K562 (cell line): Measurements from ENCODE around the gene HOXC4. TPM values are rescaled to one million over a fixed set of nuclear protein-coding genes. Genes with fewer than 3 reads are reported as not detected.
"Not testable (repeated sequence)": the region's sequence is repeated elsewhere in the genome, so short reads cannot be mapped to it uniquely, and the experiment has no call there.

ENCODE experiments used
- ATAC-seq: fragments of 200-7000 bp; cut with Tn5 transposase; 3 replicates; pipeline ENCODE4 v1.9.1; 2020; ENCODE audit warnings: moderate library complexity
- BruUV-seq: library from RNA; stranded (reverse); fragments of 400-500 nt; replicated peaks from 2 replicates; lab custom pipeline; 2021; lab: Mats Ljungman, UMichigan
- CTCF ChIA-PET: fragments of 300-600 bp; formaldehyde crosslinking; extraction: SDS; loops from one replicate; lab custom pipeline; 2021; ENCODE audit warnings: low intra/inter-chr PET ratio; lab: Yijun Ruan, JAX
- POLR2A ChIA-PET: fragments of 300-600, 350-650 bp; sonication (Branson Sonifier 250); formaldehyde crosslinking; extraction: SDS; loops from one replicate; lab custom pipeline; 2021; ENCODE audit warnings: antibody characterized with exemption, inconsistent platforms; lab: Yijun Ruan, JAX
- DNase-seq, 4 experiments: peaks; one replicate each; pipeline versions ENCODE4 v3.0.0 to v3.0.0-alpha.2; 2011 to 2018; ENCODE audit warnings: low spot score in 3 of 4, mixed read lengths in 3 of 4; ENCODE audit errors: extremely low read depth in 1 of 4
- FAIRE-seq: peaks from 2 replicates; lab custom pipeline; 2011; peaks lifted over from hg19 to GRCh38; lab: Jason Lieb, UNC
- H2AFZ ChIP-seq: 2 replicates; pipeline ENCODE4 v1.6.0; 2011; ENCODE audit warnings: low read depth, low read length, control low read depth, inconsistent platforms
- H3K27ac ChIP-seq: fragments of 200-600 bp; 3 replicates; pipeline ENCODE4 v1.8.0; 2011; ENCODE audit warnings: low read depth, mild to moderate bottlenecking, control low read depth, inconsistent platforms, low read length, moderate library complexity, mixed read lengths; ENCODE audit errors: extremely low read depth
- H3K27me3 ChIP-seq, 2 experiments: fragments of 300-600 bp in 1 of 2; 2 replicates in 1 of 2; 3 replicates in 1 of 2; pipeline versions ENCODE4 v1.6.0 to v1.8.0; 2011; ENCODE audit warnings: inconsistent platforms in 2 of 2, low read length in 2 of 2, mild to moderate bottlenecking in 1 of 2, mixed read lengths in 1 of 2, moderate library complexity in 1 of 2; ENCODE audit not compliant: control insufficient read depth in 2 of 2, insufficient read depth in 2 of 2
- H3K36me3 ChIP-seq: fragments of 300-600 bp; 3 replicates; pipeline ENCODE4 v1.8.0; 2011; ENCODE audit warnings: mild to moderate bottlenecking, low read length, inconsistent platforms; ENCODE audit not compliant: control insufficient read depth, insufficient read depth
- H3K4me1 ChIP-seq, 2 experiments: fragments of 200-600 bp in 1 of 2; replicated peaks in 1 of 2; 2 replicates in 1 of 2; 3 replicates in 1 of 2; pipeline versions ENCODE4 v1.5.1 to v1.8.0; 2011; ENCODE audit warnings: inconsistent platforms in 2 of 2, low read length in 2 of 2, mild to moderate bottlenecking in 1 of 2, mixed read lengths in 1 of 2, moderate library complexity in 1 of 2; ENCODE audit not compliant: control insufficient read depth in 2 of 2, insufficient read depth in 2 of 2
- H3K4me2 ChIP-seq: 2 replicates; pipeline ENCODE4 v1.6.1; 2011; ENCODE audit warnings: low read length, control low read depth, inconsistent platforms, mixed read lengths; ENCODE audit not compliant: insufficient read depth
- H3K4me3 ChIP-seq: fragments of 200-600 bp; sonication (generic), shearing (Covaris generic); 2 replicates; pipeline ENCODE4 v1.5.1; 2016; ENCODE audit warnings: control low read depth, inconsistent platforms
- H3K79me2 ChIP-seq: fragments of 200-600 bp; 3 replicates; pipeline ENCODE4 v1.8.0; 2011; ENCODE audit warnings: low read length, inconsistent platforms; ENCODE audit not compliant: control insufficient read depth, insufficient read depth
- H3K9ac ChIP-seq, 2 experiments: 2 replicates each; pipeline versions ENCODE4 v1.6.0 to v1.6.1; 2011; ENCODE audit warnings: low read depth in 2 of 2, low read length in 2 of 2, control low read depth in 1 of 2, inconsistent platforms in 1 of 2, mild to moderate bottlenecking in 1 of 2, mixed read lengths in 1 of 2; ENCODE audit not compliant: insufficient read depth in 1 of 2
- H3K9me1 ChIP-seq: one replicate; pipeline ENCODE4 v1.6.0; 2011; ENCODE audit warnings: inconsistent platforms, mild to moderate bottlenecking, low read length, moderate library complexity; ENCODE audit not compliant: control insufficient read depth, insufficient read depth
- H3K9me3 ChIP-seq: replicated peaks from 2 replicates; pipeline ENCODE4 v1.5.1; 2011; ENCODE audit warnings: low read depth, low read length, inconsistent platforms; ENCODE audit not compliant: control insufficient read depth, insufficient read depth
- H4K20me1 ChIP-seq: replicated peaks from 2 replicates; pipeline ENCODE4 v1.6.1; 2011; ENCODE audit warnings: low read length, inconsistent platforms, mixed read lengths; ENCODE audit not compliant: control insufficient read depth, insufficient read depth
- DMBX1 ChIP-seq: fragments of 250-450 bp; sonication (Bioruptor Pico); IDR thresholded peaks from 2 replicates; pipeline ENCODE4 v1.8.0; 2022; ENCODE audit warnings: inconsistent platforms, mild to moderate bottlenecking, moderate library complexity, borderline replicate concordance
- EGR1 ChIP-seq: fragments of 450-650 bp; conservative IDR thresholded peaks from 2 replicates; pipeline ENCODE4 v1.6.1; 2017; ENCODE audit warnings: mild to moderate bottlenecking
- TCF3 ChIP-seq: sonication (generic); formaldehyde crosslinking; IDR thresholded peaks from 2 replicates; pipeline ENCODE4 v1.4.0; 2020; ENCODE audit warnings: mild to moderate bottlenecking, missing genetic modification reagents
- ZBTB7A ChIP-seq: IDR thresholded peaks from 2 replicates; pipeline ENCODE4 v1.6.1; 2011; ENCODE audit warnings: low read depth, mild to moderate bottlenecking, low read length, moderate library complexity, borderline replicate concordance; ENCODE audit not compliant: control insufficient read depth
- WGBS: fragments of 100-300 bp; shearing (Covaris generic); methylation state at CpG from one replicate; pipeline ENCODE4 v1.1.6; 2016; ENCODE audit warnings: low coverage, mixed read lengths; ENCODE audit not compliant: insufficient coverage; ENCODE audit errors: missing lambda C conversion rate; 5-methylcytosine and 5-hydroxymethylcytosine counted together
- in situ Hi-C: fragments of 300-500 bp; cut with MboI; formaldehyde crosslinking; loops from 4 replicates; pipeline ENCODE4 v1.15.0; 2018; ENCODE audit warnings: inconsistent platforms, mixed read lengths
- intact Hi-C: fragments of 100-400 bp; cut with micrococcal nuclease; formaldehyde crosslinking; loops from 2 replicates; pipeline ENCODE4 v1.14.2; 2022
- polyA plus RNA-seq, 8 experiments: library from polyadenylated mRNA; depleted of rRNA in 4 of 8; stranded (reverse) in 5 of 8; unstranded in 3 of 8; fragments of >200 nt; fragmentation: Nextera tagmentation in 2 of 8; fragmentation: Illumina TruSeq in 1 of 8; extraction: Ambion mirVana in 2 of 8; extraction: Trizol in 1 of 8; gene quantifications; 2 replicates each; pipeline versions ENCODE4 v1.2.1 to v1.2.3, GENCODE V29; 2011 to 2014; ENCODE audit warnings: inconsistent platforms in 1 of 8, missing spikeins in 1 of 8
- total RNA-seq, 7 experiments: library from RNA; depleted of rRNA in 6 of 7; stranded (reverse); fragments of >200 nt in 6 of 7; fragmentation: Illumina TruSeq in 2 of 7; extraction: Trizol in 2 of 7; gene quantifications; 2 replicates each; pipeline versions ENCODE4 v1.2.1 to v1.2.3, GENCODE V29; 2011 to 2021; ENCODE audit warnings: low replicate concordance in 1 of 7

The HOXC4 gene
- total and polyA plus RNA-seq, 9 of the 15 experiments (the other 6 are each of a cell fraction or from before 2014, with no cell fraction given), result 0.06 to 1.5 (median 0.44) TPM; not detected in 1

DNA sequence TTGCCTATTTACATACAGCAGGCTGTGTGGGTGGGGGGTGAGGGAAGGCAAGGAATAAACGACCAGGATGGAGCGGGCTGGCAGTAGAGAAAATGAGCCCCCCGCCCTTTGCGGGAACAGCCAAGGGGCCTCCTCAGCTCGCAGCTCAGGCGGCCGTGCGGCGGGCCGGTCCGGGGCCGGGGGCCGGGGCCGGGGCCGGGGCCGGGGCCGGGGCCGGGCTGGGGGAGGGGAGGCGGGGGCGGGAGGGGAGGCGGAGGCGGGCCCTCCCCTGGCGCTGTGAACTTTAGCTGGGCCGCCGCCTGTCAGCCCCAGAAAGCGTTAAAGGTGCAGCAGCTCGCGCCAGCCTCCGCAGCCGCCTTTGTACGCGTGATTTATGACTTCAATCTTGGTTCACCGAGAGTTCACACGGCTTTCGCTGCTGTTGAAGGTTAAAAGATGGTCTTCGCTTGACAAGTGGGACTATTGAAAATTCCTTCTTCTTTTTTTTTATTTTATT lies 28.8 kb downstream of the HOXC4 start (continued):
- TF ChIP-seq DMBX1 (CRISPR knock-in tag) (no peak), TCF3 (CRISPR knock-in tag) (no peak), EGR1 (peak; percentile 35; the same call in 1 of the 2 replicates), ZBTB7A (peak; percentile 63; the same call in 1 of the 2 replicates)

GRCh38 chr12:54088011-54088410 lies 34.4 kb downstream of the HOXC4 start:
- H3K4me3 ChIP-seq, H3K27ac ChIP-seq, BruUV-seq, POLR2A ChIA-PET, H3K4me2 ChIP-seq, FAIRE-seq, H3K9me1 ChIP-seq, H3K9ac ChIP-seq, H2AFZ ChIP-seq, in situ Hi-C loops, CTCF ChIA-PET, H3K36me3 ChIP-seq, H3K27me3 ChIP-seq, H3K4me1 ChIP-seq, DNase-seq, H3K9me3 ChIP-seq, H3K79me2 ChIP-seq, intact Hi-C loops, H4K20me1 ChIP-seq, ATAC-seq: not testable (repeated sequence)

- BruUV-seq, H3K4me3 ChIP-seq, POLR2A ChIA-PET, DNase-seq, FAIRE-seq, H2AFZ ChIP-seq, ATAC-seq, H4K20me1 ChIP-seq, in situ Hi-C loops, H3K27ac ChIP-seq, intact Hi-C loops, CTCF ChIA-PET, H3K27me3 ChIP-seq, H3K36me3 ChIP-seq, H3K9ac ChIP-seq, H3K9me3 ChIP-seq, H3K9me1 ChIP-seq, H3K79me2 ChIP-seq, H3K4me1 ChIP-seq, H3K4me2 ChIP-seq: not testable (repeated sequence)
- WGBS, result 11% methylated on average over 6 of the region's 6 CpGs
Measured at GRCh38 chr12:54089465-54089864, 35.8 kb downstream of the HOXC4 start.
